H1 (cell line): ENCODE results near the gene IFT27. TPM values are rescaled to one million over a fixed set of nuclear protein-coding genes. Genes with fewer than 3 reads are reported as not detected.

Experiments
- CTCF ChIA-PET: fragments of 300-600 bp; sonication (Branson Sonifier 250); formaldehyde crosslinking; loops from one replicate; lab custom pipeline; 2021; ENCODE audit not compliant: partially characterized antibody; lab: Charles Lee
- POLR2A ChIA-PET: fragments of 300-600 bp; sonication (Branson Sonifier 250); formaldehyde crosslinking; loops from one replicate; lab custom pipeline; 2021; ENCODE audit warnings: inconsistent platforms; ENCODE audit not compliant: partially characterized antibody; lab: Charles Lee
- DNase-seq, 2 experiments: peaks; one replicate each; pipeline versions ENCODE4 v3.0.0 to v3.0.0-alpha.2; 2010 to 2022; ENCODE audit warnings: low spot score in 2 of 2, low read depth in 1 of 2, mixed read lengths in 1 of 2
- FAIRE-seq: peaks from 2 replicates; lab custom pipeline; 2011; peaks lifted over from hg19 to GRCh38; lab: Jason Lieb, UNC
- H2AFZ ChIP-seq: 2 replicates; pipeline ENCODE4 v1.8.1; 2012; ENCODE audit warnings: low read length, inconsistent platforms
- H2AK5ac ChIP-seq: 2 replicates; pipeline ENCODE4 v1.6.1; 2013; ENCODE audit warnings: low read depth, low read length
- H2BK120ac ChIP-seq: replicated peaks from 2 replicates; pipeline ENCODE3; 2013; ENCODE audit warnings: low read depth, low read length, inconsistent platforms
- H2BK12ac ChIP-seq: 2 replicates; pipeline ENCODE4 v1.6.1; 2013; ENCODE audit warnings: low read depth, low read length
- H2BK15ac ChIP-seq: 2 replicates; pipeline ENCODE4 v1.6.1; 2013; ENCODE audit warnings: low read length
- H2BK20ac ChIP-seq: 2 replicates; pipeline ENCODE4 v1.6.1; 2013; ENCODE audit warnings: low read length
- H2BK5ac ChIP-seq: 2 replicates; pipeline ENCODE4 v1.6.1; 2013; ENCODE audit warnings: low read depth, low read length
- H3K14ac ChIP-seq: 2 replicates; pipeline ENCODE4 v1.6.1; 2013; ENCODE audit warnings: inconsistent platforms; ENCODE audit not compliant: insufficient read length
- H3K18ac ChIP-seq: 2 replicates; pipeline ENCODE4 v1.6.1; 2013; ENCODE audit warnings: low read length; ENCODE audit errors: extremely low read depth
- H3K23ac ChIP-seq: 2 replicates; pipeline ENCODE4 v1.6.1; 2013; ENCODE audit warnings: inconsistent platforms; ENCODE audit not compliant: insufficient read length
- H3K23me2 ChIP-seq: 2 replicates; pipeline ENCODE4 v1.6.1; 2013; ENCODE audit warnings: low read depth, low read length
- H3K27ac ChIP-seq: 2 replicates; pipeline ENCODE4 v1.6.1; 2011; ENCODE audit warnings: low read depth, low read length, inconsistent platforms
- H3K27me3 ChIP-seq, 4 experiments: replicated peaks in 1 of 4; 1 replicate in 1 of 4; 2 replicates in 3 of 4; pipeline versions ENCODE4 v1.6.1 to v1.8.1; 2011 to 2013; ENCODE audit warnings: low read length in 3 of 4, mild to moderate bottlenecking in 3 of 4, inconsistent platforms in 2 of 4, mixed read lengths in 2 of 4, moderate library complexity in 1 of 4; ENCODE audit not compliant: control insufficient read depth in 3 of 4, insufficient read depth in 3 of 4; ENCODE audit errors: extremely low read depth in 1 of 4
- H3K36me3 ChIP-seq, 4 experiments: 2 replicates each; pipeline versions ENCODE4 v1.6.1 to v1.8.1; 2011 to 2013; ENCODE audit warnings: mild to moderate bottlenecking in 4 of 4, low read length in 3 of 4, moderate library complexity in 2 of 4, control low read depth in 1 of 4, inconsistent platforms in 1 of 4; ENCODE audit not compliant: insufficient read depth in 4 of 4, control insufficient read depth in 2 of 4
- H3K4ac ChIP-seq: replicated peaks from 2 replicates; pipeline ENCODE3; 2013; ENCODE audit warnings: low read length, low read depth, mixed read lengths, inconsistent platforms; ENCODE audit not compliant: insufficient read length
- H3K4me1 ChIP-seq, 4 experiments: replicated peaks in 1 of 4; 1 replicate in 1 of 4; 2 replicates in 3 of 4; pipeline versions ENCODE4 v1.6.1 to v1.8.1; 2011 to 2013; ENCODE audit warnings: low read length in 3 of 4, inconsistent platforms in 2 of 4, mixed read lengths in 1 of 4; ENCODE audit not compliant: insufficient read depth in 4 of 4, control insufficient read depth in 3 of 4
- H3K4me2 ChIP-seq, 2 experiments: 2 replicates each; pipeline versions ENCODE4 v1.6.1 to v1.8.1; 2011 to 2013; ENCODE audit warnings: low read depth in 2 of 2, low read length in 2 of 2, control low read depth in 1 of 2, inconsistent platforms in 1 of 2, mild to moderate bottlenecking in 1 of 2; ENCODE audit not compliant: insufficient read depth in 1 of 2
- H3K4me3 ChIP-seq, 4 experiments: fragments of 200-600, 300-600 bp in 1 of 4; sonication (generic), shearing (Covaris generic), sonication (Bioruptor Twin) in 1 of 4; 2 replicates each; pipeline versions ENCODE4 v1.5.1 to v1.8.1; 2011 to 2016; ENCODE audit warnings: low read length in 4 of 4, low read depth in 3 of 4, control low read depth in 2 of 4, inconsistent platforms in 2 of 4, mild to moderate bottlenecking in 2 of 4, mixed read lengths in 1 of 4, moderate library complexity in 1 of 4; ENCODE audit not compliant: insufficient read depth in 2 of 4; ENCODE audit errors: extremely low read depth in 1 of 4
- H3K56ac ChIP-seq: replicated peaks from 2 replicates; pipeline ENCODE3; 2013; ENCODE audit warnings: low read depth, mild to moderate bottlenecking, mixed read lengths, low read length, inconsistent platforms; ENCODE audit not compliant: insufficient read length
- H3K79me1 ChIP-seq: 2 replicates; pipeline ENCODE4 v1.6.1; 2013; ENCODE audit warnings: low read depth, low read length, control low read depth
- H3K79me2 ChIP-seq, 2 experiments: 2 replicates each; pipeline versions ENCODE4 v1.6.1 to v1.8.1; 2012 to 2013; ENCODE audit warnings: low read length in 2 of 2, mild to moderate bottlenecking in 2 of 2, inconsistent platforms in 1 of 2; ENCODE audit not compliant: insufficient read depth in 2 of 2, control insufficient read depth in 1 of 2
- H3K9ac ChIP-seq, 4 experiments: replicated peaks in 1 of 4; 1 replicate in 1 of 4; 2 replicates in 3 of 4; pipeline versions ENCODE4 v1.6.1 to v1.8.1; 2011 to 2013; ENCODE audit warnings: low read depth in 3 of 4, low read length in 3 of 4, control low read depth in 2 of 4, mild to moderate bottlenecking in 2 of 4, moderate library complexity in 2 of 4, inconsistent platforms in 1 of 4; ENCODE audit errors: extremely low read depth in 1 of 4
- H3K9me3 ChIP-seq, 2 experiments: 2 replicates each; pipeline versions ENCODE4 v1.6.1 to v1.8.1; 2012 to 2013; ENCODE audit warnings: mild to moderate bottlenecking in 2 of 2, moderate library complexity in 2 of 2, control low read depth in 1 of 2, inconsistent platforms in 1 of 2, low read depth in 1 of 2, low read length in 1 of 2, mixed read lengths in 1 of 2; ENCODE audit not compliant: insufficient read depth in 2 of 2
- H4K20me1 ChIP-seq, 2 experiments: replicated peaks in 1 of 2; 2 replicates each; pipeline versions ENCODE3 to v1.8.1; 2011 to 2013; ENCODE audit warnings: inconsistent platforms in 2 of 2, low read length in 2 of 2, mild to moderate bottlenecking in 1 of 2; ENCODE audit not compliant: insufficient read depth in 2 of 2, control insufficient read depth in 1 of 2
- H4K5ac ChIP-seq: 2 replicates; pipeline ENCODE4 v1.6.1; 2013; ENCODE audit warnings: low read length, low read depth, mixed read lengths, inconsistent platforms; ENCODE audit not compliant: insufficient read length
- H4K8ac ChIP-seq: 2 replicates; pipeline ENCODE4 v1.8.0; 2013; ENCODE audit warnings: mild to moderate bottlenecking, moderate library complexity, low read length, inconsistent platforms; ENCODE audit not compliant: insufficient read depth; ENCODE audit errors: extremely low read depth
- H4K91ac ChIP-seq: replicated peaks from 2 replicates; pipeline ENCODE3; 2013; ENCODE audit warnings: low read length, mixed read lengths, inconsistent platforms; ENCODE audit not compliant: insufficient read length
- EZH2 ChIP-seq: fragments of 200-600 bp; sonication (generic); IDR thresholded peaks from 2 replicates; pipeline ENCODE4 v1.7.1; 2012; ENCODE audit warnings: low read depth, mild to moderate bottlenecking, moderate library complexity, low read length, inconsistent platforms; ENCODE audit not compliant: severe bottlenecking
- GTF2F1 ChIP-seq: IDR thresholded peaks from 2 replicates; pipeline ENCODE4 v1.6.1; 2012; ENCODE audit warnings: low read depth, low read length, improper control_type of control experiment, borderline replicate concordance
- KDM5A ChIP-seq: fragments of 200-600 bp; IDR thresholded peaks from 2 replicates; pipeline ENCODE4 v1.7.1; 2012; ENCODE audit warnings: mild to moderate bottlenecking, low read length, inconsistent platforms, mixed read lengths
- RXRA ChIP-seq: IDR thresholded peaks from 2 replicates; pipeline ENCODE4 v1.6.1; 2011; ENCODE audit warnings: low read depth, mild to moderate bottlenecking, low read length, moderate library complexity; ENCODE audit not compliant: insufficient read depth
- SAP30 ChIP-seq: fragments of 300-600 bp; sonication (generic); IDR thresholded peaks from 2 replicates; pipeline ENCODE4 v1.7.1; 2012; ENCODE audit warnings: low read length, moderate library complexity, mild to moderate bottlenecking, inconsistent platforms; ENCODE audit not compliant: insufficient read depth, insufficient replicate concordance
- YY1 ChIP-seq: IDR thresholded peaks from 2 replicates; pipeline ENCODE4 v1.6.1; 2011; ENCODE audit warnings: low read depth, mild to moderate bottlenecking, low read length
- WGBS, 2 experiments: shearing (Covaris generic) in 1 of 2; methylation state at CpG; one replicate each; pipeline versions ENCODE4 v1.1.6 to v1.1.7; 2013 to 2015; ENCODE audit warnings: low lambda C conversion rate in 2 of 2, mixed read lengths in 2 of 2, inconsistent platforms in 1 of 2, low coverage in 1 of 2, missing lambda C conversion rate in 1 of 2; ENCODE audit not compliant: insufficient replicate concordance in 2 of 2, insufficient coverage in 1 of 2, insufficient read length in 1 of 2; ENCODE audit errors: extremely low coverage in 1 of 2, missing lambda C conversion rate in 1 of 2; 5-methylcytosine and 5-hydroxymethylcytosine counted together
- polyA plus RNA-seq, 7 experiments: library from polyadenylated mRNA; depleted of rRNA in 3 of 7; stranded (reverse) in 5 of 7; unstranded in 2 of 7; fragments of >200 nt in 5 of 7; fragments of 200-250 nt in 2 of 7; gene quantifications; 1 replicate in 5 of 7; 2 replicates in 1 of 7; 4 replicates in 1 of 7; pipeline versions ENCODE4 v1.2.1 to v1.2.3, GENCODE V29; 2011 to 2013; ENCODE audit warnings: missing spikeins in 2 of 7, mixed read lengths in 2 of 7
- total RNA-seq: library from RNA; stranded (reverse); fragmentation: NEBNext Ultra II Directional; extraction: Animal tissue kit (Norgen Biotek cat#: 25700); gene quantifications from 2 replicates; pipeline ENCODE4 v1.2.1, GENCODE V29; 2021
- TF ChIP-seq, protein P1 (sequence below), 3 experiments: IDR thresholded peaks; 1 replicate in 2 of 3; 2 replicates in 1 of 3; pipeline versions ENCODE4 v1.5.1 to v1.6.1; 2011; ENCODE audit warnings: low read length in 3 of 3, mild to moderate bottlenecking in 3 of 3, inconsistent platforms in 2 of 3, low read depth in 1 of 3, moderate library complexity in 1 of 3; ENCODE audit not compliant: insufficient read depth in 1 of 3; ENCODE audit errors: control extremely low read depth in 1 of 3

Gene IFT27
- total and polyA plus RNA-seq, 2 of the 8 experiments (the other 6 are each of a cell fraction or from before 2014, with no cell fraction given): 36.4 to 46.2 TPM

DNA sequence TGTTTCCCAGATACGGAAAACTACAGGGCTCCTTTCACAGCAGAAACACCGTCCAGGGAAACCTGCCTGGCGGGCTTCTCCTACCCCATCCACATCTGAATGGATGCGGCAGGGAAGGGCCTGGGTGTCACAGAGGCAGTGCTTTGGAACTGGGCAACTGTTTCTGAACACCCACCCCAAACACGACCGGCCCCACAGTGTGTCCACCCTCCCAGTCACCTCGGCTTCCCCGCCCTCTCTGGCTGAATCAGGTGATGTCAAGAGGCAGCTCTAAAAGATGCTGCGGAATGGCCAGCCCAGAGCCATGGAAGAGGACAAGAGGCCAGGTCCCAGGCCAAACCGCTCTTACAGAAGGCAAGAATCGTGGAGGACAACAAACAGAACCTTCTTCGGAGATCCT lies 22.0 kb downstream of the IFT27 start:
- H3K4me3 ChIP-seq: no peak overlapping the region
- WGBS, 2 experiments: 77% methylated on average over 12 of the region's 12 CpGs; no CpG with 5 or more reads in 1 of the 2 experiments
- no peaks in the 10 kb centered on the region for H3K79me2 ChIP-seq
- DNase-seq: no peak
- ChIA-PET CTCF (interaction anchor here (0.8 to 2.0 kb wide), 3 partner anchors 9 to 507 kb away, joined by 3 to 10 read pairs (median 3); no protein-coding TSS in a partner anchor), POLR2A (interaction anchor here (0.5 kb wide), 1 partner anchor 226 kb away, joined by 4 read pairs; no protein-coding TSS in a partner anchor)
- H3K9ac ChIP-seq: no peak overlapping the region
- no peak overlapping the region for H2AK5ac ChIP-seq
- no peak overlapping the region for H4K5ac ChIP-seq
- no peak for TF ChIP-seq KDM5A
- TF ChIP-seq YY1: no peak
- TF ChIP-seq EZH2: no peak
- no peak for TF ChIP-seq RXRA
- TF ChIP-seq SAP30: no peak
- TF ChIP-seq, protein P1, sequence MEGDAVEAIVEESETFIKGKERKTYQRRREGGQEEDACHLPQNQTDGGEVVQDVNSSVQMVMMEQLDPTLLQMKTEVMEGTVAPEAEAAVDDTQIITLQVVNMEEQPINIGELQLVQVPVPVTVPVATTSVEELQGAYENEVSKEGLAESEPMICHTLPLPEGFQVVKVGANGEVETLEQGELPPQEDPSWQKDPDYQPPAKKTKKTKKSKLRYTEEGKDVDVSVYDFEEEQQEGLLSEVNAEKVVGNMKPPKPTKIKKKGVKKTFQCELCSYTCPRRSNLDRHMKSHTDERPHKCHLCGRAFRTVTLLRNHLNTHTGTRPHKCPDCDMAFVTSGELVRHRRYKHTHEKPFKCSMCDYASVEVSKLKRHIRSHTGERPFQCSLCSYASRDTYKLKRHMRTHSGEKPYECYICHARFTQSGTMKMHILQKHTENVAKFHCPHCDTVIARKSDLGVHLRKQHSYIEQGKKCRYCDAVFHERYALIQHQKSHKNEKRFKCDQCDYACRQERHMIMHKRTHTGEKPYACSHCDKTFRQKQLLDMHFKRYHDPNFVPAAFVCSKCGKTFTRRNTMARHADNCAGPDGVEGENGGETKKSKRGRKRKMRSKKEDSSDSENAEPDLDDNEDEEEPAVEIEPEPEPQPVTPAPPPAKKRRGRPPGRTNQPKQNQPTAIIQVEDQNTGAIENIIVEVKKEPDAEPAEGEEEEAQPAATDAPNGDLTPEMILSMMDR (IDR thresholded peaks at IDR 0.05; ENCODE audit: control extremely low read depth in 1 of 3, insufficient read depth in 1 of 3, low read depth in 1 of 3, low read length in 3 of 3): no peak
- no peak for TF ChIP-seq GTF2F1
- H3K23me2 ChIP-seq: no peaks in the 10 kb centered on the region
- H3K4me1 ChIP-seq: peaks cover 0 to 7% (median 0%) of the 10 kb centered on the region in 4 experiments; a peak in 2 of 7 replicates
- no peak overlapping the region for H3K56ac ChIP-seq
- peaks cover 0 to 3% (median 0%) of the 10 kb centered on the region in 4 experiments; a peak in 2 of 7 replicates for H3K27me3 ChIP-seq
- H3K36me3 ChIP-seq: no peaks in the 10 kb centered on the region
- H4K91ac ChIP-seq: no peak overlapping the region
- no peaks in the 10 kb centered on the region for H3K79me1 ChIP-seq
- H2AFZ ChIP-seq: no peak overlapping the region
- no peak for FAIRE-seq
- H2BK5ac ChIP-seq: no peak overlapping the region
- H3K14ac ChIP-seq: no peak overlapping the region
- H3K18ac ChIP-seq: no peak overlapping the region
- no peak overlapping the region for H2BK20ac ChIP-seq
- no peak overlapping the region for H2BK15ac ChIP-seq
- H4K8ac ChIP-seq: no peak overlapping the region
- H2BK120ac ChIP-seq: no peak overlapping the region
- no peak overlapping the region for H2BK12ac ChIP-seq
- H3K4ac ChIP-seq: no peak overlapping the region
- H3K27ac ChIP-seq: no peak overlapping the region
- H4K20me1 ChIP-seq: peaks cover 0 to 2% of the 10 kb centered on the region in 2 experiments
- H3K9me3 ChIP-seq: no peaks in the 10 kb centered on the region
- H3K4me2 ChIP-seq: no peak overlapping the region
- H3K23ac ChIP-seq: no peak overlapping the region
